Hair follicular keratinocyte (primary cell): ENCODE results near the gene MINDY3. TPM values are rescaled to one million over a fixed set of nuclear protein-coding genes. Genes with fewer than 3 reads are reported as not detected.

ENCODE experiments used
- total RNA-seq: library from RNA; depleted of rRNA; stranded (reverse); fragments of >200 nt; gene quantifications from 2 replicates; pipeline ENCODE4 v1.2.3, GENCODE V29; 2015

Gene MINDY3
- total RNA-seq, result 20.7 and 24.2 TPM in 2 replicates

DNA sequence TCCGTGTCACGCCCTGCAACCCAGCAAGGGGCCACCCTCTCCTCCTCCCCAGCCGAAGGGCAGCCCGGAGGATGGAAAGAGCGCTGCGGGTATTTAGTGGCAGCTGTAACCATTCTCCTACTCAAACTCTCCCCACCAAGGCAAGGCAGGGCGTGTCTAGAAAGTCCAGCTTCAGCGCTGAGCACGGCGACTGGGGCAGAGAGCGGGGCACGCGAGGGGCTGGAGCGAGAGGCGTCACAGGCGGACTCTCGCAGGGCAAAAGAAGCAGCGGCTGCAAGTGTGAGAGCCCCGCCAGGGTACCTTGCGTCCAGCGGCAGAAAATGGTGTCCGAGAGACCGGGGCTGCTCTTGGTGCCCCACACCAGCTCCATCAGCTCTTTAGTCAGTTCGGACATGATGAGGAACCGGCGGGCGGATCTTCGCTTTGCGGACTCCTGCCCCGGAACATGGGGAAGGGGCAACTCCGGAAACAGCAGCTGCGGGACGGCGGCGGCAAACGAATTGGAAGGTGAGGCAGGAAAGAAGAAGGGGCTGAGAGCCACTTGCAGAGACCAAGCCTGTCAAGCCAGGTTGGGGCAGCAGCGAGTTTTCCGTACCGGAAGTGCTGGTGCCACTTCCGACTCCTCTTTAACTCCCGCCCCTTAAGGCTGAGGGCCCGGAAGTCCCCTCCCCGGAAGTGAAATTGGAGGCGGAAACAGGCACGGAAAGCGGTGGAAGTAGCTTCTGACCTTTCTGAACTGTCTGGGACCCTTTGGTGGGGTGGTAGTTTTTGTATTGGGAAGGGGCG, at the start of gene MINDY3:
Gene MINDY3, minus strand, starts transcription at position 602 of the 786 bp plus-strand sequence. Its CDS starts 208 bp downstream, at position 394.

Other genes with a start within 250 kb of the MINDY3 start
- gene ITGA8, start 140.6 kb downstream of the MINDY3 start, total RNA-seq, result 0.04 TPM in 1 of 2 replicates, not detected in the other